Hepatic stellate cell (primary cell): ENCODE data around the gene PRPSAP2.
"Not testable (repeated sequence)": the region's sequence is repeated elsewhere in the genome, so short reads cannot be mapped to it uniquely, and the experiment has no call there.

ENCODE experiments used
- DNase-seq: peaks from one replicate; pipeline ENCODE4 v3.0.0; 2011; ENCODE audit warnings: low spot score

The PRPSAP2 gene

GRCh38 chr17:18944646-18945045 lies 86.7 kb downstream of the PRPSAP2 start:
- DNase-seq = no peak

GRCh38 chr17:18946536-18946935 lies 88.6 kb downstream of the PRPSAP2 start:
- DNase-seq = no peak

GRCh38 chr17:18947866-18948265 lies 89.9 kb downstream of the PRPSAP2 start:
- no peak for DNase-seq

- DNase-seq = no peak
Measured at GRCh38 chr17:18948476-18949006, 90.6 kb downstream of the PRPSAP2 start.

- no peak for DNase-seq
Measured at GRCh38 chr17:18949566-18949965, 91.6 kb downstream of the PRPSAP2 start.

- no peak for DNase-seq
Measured at GRCh38 chr17:18950346-18950745, 92.4 kb downstream of the PRPSAP2 start.

- no peak for DNase-seq
Measured at GRCh38 chr17:18950944-18951905, 93.3 kb downstream of the PRPSAP2 start.

GRCh38 chr17:18951941-18952842 lies 94.3 kb downstream of the PRPSAP2 start, which contains the start of gene SLC5A10:
SLC5A10 (plus strand) TSS chr17:18952165; CDS start chr17:18952206, 41 bp downstream.
- DNase-seq = peak; percentile 48

GRCh38 chr17:18953231-18953728 lies 95.3 kb downstream of the PRPSAP2 start:
- DNase-seq = no peak

- no peak for DNase-seq
Measured at GRCh38 chr17:18954321-18954720, 96.4 kb downstream of the PRPSAP2 start.

GRCh38 chr17:18955009-18955408 lies 97.1 kb downstream of the PRPSAP2 start:
- DNase-seq = no peak

- not testable (repeated sequence) for DNase-seq
Measured at GRCh38 chr17:18956021-18956420, 98.1 kb downstream of the PRPSAP2 start.

GRCh38 chr17:18956581-18956980 lies 98.7 kb downstream of the PRPSAP2 start:
- DNase-seq = no peak

- no peak for DNase-seq
Measured at GRCh38 chr17:18957831-18958230, 99.9 kb downstream of the PRPSAP2 start.

GRCh38 chr17:18958611-18959010 lies 100.7 kb downstream of the PRPSAP2 start:
- no peak for DNase-seq

GRCh38 chr17:18959071-18959844 lies 101.3 kb downstream of the PRPSAP2 start:
- DNase-seq = no peak

GRCh38 chr17:18959845-18960240 lies 101.9 kb downstream of the PRPSAP2 start:
- DNase-seq = no peak

- no peak for DNase-seq
Measured at GRCh38 chr17:18960241-18960665, 102.3 kb downstream of the PRPSAP2 start.

- peak; percentile 85 for DNase-seq
Measured at GRCh38 chr17:18960803-18961511, 103.0 kb downstream of the PRPSAP2 start.

- DNase-seq = peak; percentile 59
Measured at GRCh38 chr17:18961634-18962493, 103.9 kb downstream of the PRPSAP2 start.
